Astrocyte (in vitro differentiated cells and primary cell): ENCODE measurements around the gene ENDOV.

Experiments used
- CTCF ChIP-seq: IDR thresholded peaks from 2 replicates; pipeline ENCODE4 v1.5.1; 2011; ENCODE audit warnings: low read depth, mild to moderate bottlenecking, inconsistent platforms, low read length, moderate library complexity; ENCODE audit not compliant: insufficient read depth
- EZH2 ChIP-seq: IDR thresholded peaks from 2 replicates; pipeline ENCODE4 v1.6.1; 2012; ENCODE audit warnings: mild to moderate bottlenecking, low read length, inconsistent platforms; ENCODE audit not compliant: insufficient read depth

GRCh38 chr17:80395402-80396151 lies 19.4 kb upstream of the ENDOV start:
- no peak for TF ChIP-seq CTCF
- no peak for TF ChIP-seq EZH2
